Measurements from ENCODE around the gene CAP2.

CAP2 gene

DNA sequence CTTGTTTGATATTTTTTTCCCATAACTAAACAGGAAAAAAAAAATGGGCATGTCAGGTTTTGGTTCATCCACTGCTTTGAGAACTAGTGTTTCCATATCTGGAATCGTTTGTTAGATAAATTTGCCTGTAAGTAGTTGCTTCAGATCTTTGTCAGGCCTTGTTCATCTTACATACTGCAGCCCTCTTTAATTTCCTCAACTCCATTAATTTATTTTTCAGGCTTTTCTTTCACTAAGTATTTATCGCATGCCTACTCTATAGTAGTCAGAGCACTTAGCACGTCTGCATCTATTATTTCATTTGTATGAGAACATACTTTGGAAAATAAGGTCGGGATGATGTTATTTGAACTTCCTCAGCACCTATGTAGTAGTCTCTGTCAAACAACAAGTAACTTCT lies 80.9 kb downstream of the CAP2 start:
- no peak for DNase-seq (ENCODE audit: low spot score)

DNA sequence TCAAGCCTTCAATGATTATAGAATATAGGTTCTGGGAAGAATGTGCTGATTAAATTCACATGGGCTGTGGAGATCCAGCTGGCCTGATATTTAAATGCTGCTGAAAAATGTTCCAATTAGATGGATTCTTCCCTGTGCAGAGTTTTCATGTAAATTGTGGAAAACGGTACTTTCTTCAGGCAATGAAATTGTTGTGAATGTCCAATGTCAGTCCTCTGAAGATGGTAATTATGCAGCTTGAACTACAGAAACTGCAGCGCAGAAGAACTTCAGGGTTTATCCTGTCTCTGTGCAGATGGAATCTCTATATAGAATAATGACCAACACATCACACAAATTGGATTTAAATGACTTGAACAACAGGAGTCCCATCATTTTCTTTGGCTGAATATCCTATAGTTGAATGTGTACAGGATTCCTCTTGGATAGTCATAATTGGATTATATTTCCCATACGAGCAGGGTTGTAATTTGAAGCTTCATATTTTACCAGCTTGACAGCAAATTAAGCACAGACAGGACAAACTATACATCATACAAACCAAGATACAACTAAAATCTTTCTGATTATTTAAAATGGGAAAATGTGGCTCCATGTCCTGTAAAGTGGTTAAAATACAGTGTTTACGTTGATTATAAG lies 82.3 kb downstream of the CAP2 start:
- DNase-seq (ENCODE audit: low spot score), result no peak

DNA sequence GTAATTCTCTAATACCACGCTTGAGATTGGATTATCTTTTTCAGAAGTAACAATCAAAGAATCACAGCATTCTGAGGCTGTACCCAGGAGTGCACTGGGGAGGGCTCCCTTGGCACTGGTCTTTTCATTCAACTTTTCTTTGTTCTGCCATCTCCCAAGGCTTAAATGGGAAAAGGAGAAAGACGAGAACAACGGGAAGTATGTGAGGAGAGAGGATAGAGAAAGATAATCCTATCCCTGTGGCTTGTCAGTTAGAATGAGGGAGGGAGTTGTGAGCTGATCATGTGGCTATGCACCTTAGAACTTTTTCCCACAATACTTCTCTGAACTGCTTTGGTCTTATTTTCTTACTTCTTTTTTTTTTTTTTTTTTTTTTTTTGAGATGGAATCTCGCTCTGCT lies 83.1 kb downstream of the CAP2 start:
- DNase-seq (ENCODE audit: low spot score), result no peak

DNA sequence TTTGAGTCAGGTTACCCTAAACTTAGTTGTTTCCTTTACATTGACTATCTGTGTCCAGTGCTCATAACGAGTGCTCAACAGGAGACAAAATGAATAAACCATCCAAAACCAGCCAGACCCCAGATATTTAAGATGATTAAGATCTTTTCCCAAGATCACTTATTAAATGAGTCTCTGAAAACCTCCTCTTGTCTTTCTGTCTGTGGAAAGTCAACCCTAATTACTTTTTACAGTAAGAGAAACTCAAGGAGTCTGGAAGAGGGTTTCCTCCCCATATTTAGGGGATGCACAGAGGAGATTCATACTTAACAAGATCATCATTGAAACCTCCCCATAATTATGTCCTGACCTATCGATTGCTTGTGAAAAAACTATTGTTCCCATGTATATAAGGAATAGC lies 84.0 kb downstream of the CAP2 start:
- no peak for DNase-seq (ENCODE audit: low spot score)

DNA sequence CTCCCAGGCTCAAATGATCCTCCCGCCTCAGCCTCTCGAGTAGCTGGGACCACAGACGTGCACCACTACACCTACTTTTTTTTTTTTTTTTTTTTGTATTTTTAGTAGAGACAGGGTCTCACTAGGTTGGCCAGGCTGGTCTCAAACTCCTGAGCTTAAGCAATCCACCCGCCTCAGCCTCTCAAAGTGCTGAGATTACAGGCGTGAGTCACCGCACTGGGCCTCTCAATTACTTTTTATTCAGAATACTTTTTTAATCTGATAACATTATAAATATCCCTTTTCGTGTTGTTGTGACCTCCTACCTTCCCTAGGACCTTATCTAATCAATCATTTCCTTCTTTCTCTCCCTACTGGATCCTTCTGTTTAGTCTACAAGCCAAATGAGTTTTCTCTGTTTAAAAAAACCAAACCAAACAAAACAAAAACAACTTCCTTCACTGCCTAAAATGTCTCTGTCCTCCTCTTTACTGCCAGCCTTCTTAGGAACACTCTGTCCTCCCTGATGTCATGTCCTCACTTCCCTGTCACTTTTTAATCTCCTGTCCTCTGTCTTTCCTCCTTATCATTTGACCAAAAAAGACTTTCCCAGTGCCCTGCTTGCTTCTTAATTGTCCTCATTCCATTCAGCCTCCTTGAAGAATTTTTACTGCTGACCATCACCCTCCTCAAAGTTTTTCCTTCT lies 85.0 kb downstream of the CAP2 start:
- no peak for DNase-seq (ENCODE audit: low spot score)

DNA sequence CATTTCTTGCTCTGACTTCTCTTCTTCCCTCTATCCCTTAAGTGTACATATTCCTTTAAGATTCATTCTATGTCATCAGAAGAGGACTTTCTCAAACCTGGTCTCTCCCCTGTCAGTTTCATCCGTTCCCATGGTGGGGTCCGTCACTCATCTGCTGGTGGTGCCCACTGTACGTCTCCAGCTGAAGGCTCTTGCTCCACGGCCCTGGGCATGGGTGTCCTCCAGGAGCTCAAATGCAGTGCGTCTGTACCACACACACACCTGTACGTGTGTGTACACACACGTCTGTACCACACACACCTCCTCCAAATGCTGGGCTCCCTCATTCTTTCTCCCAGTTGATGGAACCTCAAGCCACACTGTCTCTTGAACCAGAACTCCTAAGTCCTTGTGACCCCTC lies 85.6 kb downstream of the CAP2 start:
- no peak for DNase-seq (ENCODE audit: low spot score)

DNA sequence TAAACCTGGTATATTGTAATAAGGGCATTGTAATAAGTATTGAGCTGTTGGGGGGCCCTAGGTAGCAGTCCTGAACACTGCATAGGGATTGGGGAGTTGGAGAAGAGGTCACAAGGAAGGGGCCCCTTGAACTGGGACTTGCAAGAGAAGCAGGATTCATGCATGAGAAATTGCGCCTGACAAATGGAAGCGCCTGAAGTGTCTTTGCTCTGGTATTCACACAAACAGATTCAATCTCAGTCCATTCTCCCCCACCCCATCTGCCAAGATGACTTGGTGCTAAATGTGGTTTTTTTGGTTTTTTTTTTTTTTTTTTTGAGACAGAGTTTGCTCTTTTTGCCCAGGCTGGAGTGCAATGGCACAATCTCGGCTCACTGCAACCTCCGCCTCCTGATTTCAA lies 87.1 kb downstream of the CAP2 start:
- DNase-seq (ENCODE audit: low spot score), result no peak

DNA sequence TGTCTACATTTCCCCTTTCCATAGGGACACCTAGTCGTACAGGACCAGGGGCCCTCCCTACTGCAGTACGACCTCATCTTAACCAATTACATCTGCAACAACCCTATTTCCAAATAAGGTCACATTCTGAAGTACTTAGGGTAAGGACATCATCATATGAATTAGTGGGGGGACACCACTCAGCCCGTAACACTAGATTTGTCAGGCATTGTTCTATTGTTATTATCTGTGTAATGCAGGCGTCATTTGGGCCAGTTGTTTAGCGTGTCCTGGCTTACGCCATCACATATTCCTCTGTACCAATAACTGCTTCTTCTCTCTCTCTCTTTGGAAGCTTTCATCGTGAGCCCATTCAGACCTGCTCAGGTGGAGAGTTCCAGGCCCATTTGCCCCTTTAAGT lies 89.3 kb downstream of the CAP2 start:
- DNase-seq (ENCODE audit: low spot score), result no peak

DNA sequence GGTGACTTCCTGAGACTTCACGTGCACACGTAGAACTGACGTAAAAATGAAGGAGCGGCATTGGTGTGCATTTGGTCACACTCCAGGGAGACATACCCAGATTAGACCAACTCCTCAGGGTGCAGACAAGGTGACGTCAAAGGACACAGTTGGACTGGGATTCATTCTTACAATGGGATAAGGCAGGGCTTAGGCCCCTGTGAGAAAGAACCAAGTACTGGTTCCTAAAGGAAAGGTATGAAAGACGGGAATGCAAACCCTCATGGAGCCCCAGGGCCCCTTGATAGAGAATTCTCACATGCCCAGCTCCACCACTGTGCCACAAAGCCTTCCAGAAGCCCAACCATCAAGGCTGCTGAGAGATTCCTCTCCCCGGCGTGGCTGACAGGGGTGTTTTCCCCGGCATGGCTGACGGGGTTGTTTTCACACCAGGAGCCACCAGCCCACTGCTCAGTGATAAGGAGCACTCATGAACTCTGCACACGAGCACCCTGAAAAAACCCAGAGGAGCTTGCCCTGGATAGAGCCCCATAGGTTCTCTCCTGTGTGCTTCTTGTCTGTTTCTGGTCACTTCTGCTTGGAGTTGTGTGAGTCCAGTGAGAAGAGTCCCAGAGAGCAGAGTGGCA lies 90.1 kb downstream of the CAP2 start:
- DNase-seq (ENCODE audit: low spot score), result no peak

DNA sequence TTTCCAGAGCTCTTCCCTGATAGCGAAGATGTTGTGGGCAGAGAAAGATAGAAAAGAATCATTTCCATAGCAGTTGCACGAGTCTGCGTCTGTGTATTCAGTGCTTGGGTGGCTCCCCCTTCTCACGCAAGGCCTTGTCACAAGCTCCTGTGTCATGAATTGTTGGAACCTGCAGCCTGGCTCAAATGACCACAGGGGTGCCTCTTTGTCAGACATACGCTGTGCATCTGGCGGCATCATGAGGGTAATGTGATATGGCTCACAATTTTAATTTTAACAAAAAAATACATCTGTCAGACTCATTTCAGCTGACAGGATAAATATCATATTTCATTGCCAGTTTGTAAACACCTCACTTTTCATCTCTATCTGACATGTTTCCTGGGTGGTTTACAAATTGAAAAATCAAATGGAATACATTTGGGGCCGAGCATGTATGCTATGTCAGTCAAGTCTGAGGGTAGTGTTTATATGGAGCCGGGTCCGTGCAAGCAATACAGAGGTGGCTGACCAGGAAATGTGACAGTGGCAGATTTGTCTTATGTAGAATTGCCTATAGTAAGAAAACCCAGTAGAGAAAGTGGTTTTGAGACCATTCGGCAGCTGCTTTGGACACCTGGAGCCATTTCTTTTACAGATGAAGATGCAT lies 90.9 kb downstream of the CAP2 start:
- DNase-seq (ENCODE audit: low spot score), result no peak

DNA sequence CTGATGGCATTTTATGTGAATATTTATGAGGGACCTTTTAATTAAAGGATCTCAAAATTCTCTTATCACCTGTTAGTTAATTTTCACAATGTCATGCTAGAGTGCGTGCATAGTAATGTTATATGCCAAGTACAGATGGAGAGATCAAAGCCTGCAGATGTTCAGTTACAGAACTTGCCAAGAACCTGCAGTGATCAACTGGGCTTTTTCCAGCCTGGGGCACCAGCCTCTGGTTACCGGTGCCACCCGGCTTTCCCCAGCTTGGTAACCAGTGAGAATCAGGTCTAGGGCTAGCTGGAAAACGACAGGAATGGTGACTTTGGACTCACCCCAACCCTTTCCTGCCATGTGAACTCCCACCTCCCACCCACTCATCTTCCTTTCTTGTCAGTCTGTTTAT lies 91.8 kb downstream of the CAP2 start:
- no peak for DNase-seq (ENCODE audit: low spot score)

DNA sequence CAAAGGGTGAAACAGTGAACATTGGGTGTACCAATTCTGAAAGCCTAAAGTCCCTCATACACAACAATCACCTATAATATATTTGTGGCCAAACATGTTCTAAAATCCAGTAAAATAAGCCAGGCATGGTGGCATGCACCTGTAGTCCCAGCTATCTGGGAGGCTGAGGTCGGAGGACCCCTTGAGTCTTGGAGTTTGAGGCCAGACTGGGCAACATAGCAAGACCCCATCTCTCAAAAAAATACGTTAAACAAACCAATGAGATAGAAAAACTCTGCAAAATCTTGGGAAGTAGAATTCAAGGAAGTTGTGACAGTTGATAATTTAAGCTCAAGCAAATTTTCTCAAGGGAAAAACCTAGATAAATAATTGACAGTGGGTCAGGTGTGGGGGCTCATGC lies 92.6 kb downstream of the CAP2 start:
- no peak for DNase-seq (ENCODE audit: low spot score)

DNA sequence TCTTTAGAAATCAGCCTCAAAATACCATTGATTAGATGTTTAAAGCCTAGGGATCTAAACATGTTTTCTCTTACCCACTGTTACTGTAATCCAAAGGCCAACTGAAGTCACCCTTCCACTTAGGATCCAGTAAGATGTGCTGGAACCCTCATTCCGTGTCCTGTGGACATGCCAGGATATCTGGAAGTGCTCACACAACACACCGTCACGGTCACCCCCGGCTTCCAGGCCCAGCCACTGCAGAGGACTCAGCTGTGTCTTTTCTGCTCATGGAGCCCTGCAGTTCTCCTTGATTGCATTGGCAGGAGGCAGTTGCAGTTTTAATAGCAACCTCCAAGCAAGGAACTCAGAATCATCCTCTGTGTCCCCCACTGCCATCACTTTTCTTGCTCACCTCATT lies 93.3 kb downstream of the CAP2 start:
- no peak for DNase-seq (ENCODE audit: low spot score)

DNA sequence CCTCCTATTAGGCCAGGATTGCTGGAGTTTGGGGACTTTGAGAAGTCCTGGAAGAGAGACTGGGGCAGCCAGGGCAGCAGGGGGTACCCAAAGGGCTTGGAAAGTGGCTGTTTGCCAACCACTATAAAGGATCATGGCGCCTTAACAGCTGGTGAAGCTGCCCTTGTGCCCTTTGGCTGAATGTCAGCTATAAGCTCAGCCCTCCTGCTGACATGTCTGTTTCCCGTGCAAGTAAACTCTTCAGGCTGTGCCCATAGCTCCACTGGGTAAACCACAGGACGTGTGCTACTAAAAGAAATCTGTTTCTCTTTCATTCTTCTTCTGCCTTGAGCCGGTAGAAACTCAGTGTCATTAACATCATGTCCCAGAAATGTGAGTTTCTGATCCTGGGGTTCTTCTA lies 97.3 kb downstream of the CAP2 start:
- DNase-seq (ENCODE audit: low spot score), result no peak

DNA sequence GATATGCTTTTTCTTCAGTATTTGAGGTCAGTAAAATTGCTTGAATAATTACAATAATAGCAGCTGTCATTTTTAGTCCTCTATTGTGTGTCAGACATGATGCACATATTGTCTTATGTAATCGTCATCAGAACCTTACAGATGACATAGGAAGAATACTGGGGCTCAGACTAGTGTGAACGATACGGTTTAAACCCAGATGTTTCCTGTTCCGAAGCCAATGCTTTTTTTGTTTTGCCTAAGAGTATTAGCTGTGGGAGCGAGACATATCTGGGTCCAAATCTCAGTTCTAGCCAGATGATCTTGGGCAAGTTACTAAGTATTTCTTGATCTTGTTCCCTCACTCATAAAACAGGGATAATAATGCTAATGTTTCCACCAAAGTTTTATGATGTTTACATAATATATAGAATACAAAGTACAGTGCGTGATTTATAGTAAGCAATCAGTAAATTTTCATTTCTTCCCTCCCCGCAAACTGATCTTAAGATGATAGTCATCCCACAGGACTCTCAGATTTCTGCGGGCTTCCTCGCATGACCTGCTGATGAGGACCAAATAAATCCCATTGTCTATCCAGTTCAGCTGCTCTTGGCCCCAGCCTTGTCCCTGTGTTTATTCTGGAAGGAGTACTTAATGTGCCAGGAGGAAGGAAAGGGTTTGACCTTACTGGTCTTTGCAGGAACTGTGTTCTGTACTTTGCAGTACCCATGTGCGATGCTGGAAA lies 98.2 kb downstream of the CAP2 start:
- DNase-seq (ENCODE audit: low spot score), result no peak

DNA sequence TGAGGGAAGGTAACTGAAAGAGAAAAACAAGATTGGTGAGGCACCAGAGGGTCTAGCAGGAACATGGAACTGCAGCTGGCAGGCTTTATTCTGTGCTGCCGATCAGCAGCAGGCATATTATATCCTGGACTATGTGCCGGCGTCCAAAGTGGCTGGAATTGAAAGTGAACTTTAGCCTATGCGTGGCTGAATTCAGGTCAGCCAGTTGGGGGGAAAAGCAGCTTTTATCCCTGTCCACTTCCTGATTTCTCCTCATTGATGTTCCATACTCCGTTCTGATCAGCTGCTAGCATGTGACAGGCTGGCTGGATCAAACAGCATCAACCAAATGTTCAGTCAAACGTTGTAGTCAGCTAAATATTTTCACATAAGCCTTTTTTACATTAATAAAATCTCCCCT lies 99.0 kb downstream of the CAP2 start:
- no peak for DNase-seq (ENCODE audit: low spot score)

DNA sequence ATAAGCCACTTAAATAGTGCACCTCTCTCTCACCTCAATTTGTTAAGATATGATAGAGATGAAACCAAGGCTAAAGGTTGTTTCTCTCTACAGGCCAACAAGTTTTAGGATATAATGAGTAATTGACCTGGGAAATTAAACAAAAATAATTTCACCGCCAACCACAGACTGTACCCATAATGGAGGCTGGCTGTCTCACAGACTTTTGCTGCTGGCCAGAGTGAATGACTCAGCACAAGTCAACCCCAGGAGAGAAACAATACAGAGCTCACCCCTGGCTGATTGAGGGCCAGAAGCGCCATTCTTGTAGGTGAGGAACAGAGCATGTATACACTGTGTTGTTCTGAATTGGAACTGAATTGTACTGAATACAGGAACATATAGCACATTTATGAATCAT lies 99.9 kb downstream of the CAP2 start:
- DNase-seq (ENCODE audit: low spot score), result no peak

DNA sequence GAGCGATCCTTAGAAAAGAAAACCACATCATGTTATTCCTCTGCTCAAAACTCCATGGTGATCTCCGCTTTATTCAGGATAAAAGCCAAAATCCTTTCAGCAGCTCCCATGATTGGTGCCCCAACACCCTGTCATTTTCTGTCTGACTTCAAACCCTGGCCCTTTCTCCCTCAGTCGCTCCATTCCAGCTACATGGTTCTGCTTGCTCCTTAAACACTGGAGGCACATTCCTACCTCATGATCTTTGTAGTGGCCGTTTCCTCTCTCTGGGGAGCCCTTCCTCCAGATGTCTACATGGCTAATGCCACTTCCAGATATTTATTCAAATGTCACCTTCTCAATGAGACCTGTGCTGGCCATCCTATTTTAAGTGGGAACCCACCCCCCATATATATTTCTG lies 100.8 kb downstream of the CAP2 start:
- DNase-seq (ENCODE audit: low spot score), result no peak

DNA sequence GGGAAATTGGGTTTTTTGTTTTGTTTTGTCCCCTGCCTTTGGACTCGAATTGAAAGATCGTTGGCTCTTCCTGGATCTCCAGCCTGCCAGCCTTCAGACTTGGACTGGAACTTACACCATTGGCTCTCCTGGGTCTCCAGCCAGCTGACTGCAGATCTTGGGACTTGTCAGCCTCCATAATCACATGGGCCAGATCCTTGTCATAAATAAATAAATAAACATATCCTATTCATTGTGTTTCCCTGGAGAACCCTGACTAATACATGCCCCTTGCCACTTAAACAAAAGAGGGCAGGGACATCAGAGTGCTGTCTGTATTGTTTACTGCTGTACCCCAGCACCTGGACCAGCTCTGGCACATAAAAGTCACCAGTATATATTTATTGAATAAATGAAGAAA lies 101.5 kb downstream of the CAP2 start:
- DNase-seq (ENCODE audit: low spot score), result no peak

DNA sequence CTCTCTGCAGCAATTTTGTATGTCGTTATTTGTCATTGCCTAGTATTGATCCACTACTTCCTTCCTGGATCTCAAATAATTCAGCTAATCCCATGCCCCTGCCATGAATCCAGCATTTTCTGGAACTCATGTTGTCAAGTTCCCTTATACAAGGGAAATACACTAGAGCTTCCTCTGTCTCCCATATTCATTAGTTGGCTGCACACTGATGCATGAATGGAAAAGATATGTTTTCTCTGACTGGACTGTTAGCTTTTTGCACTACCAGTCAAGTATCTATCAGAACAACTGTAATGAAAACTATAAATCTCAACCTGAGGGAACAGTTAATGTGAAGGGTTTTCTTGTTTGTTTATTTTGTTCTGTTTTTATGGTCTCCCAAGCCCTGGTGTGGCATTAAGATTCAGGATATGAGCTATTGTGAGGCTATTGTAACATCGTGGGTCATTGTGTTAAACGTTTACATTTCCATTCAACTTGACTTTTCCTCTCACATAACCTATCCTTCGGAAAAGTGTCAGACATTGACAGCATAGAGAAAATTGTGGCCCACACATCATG lies 104.2 kb downstream of the CAP2 start:
- no peak for DNase-seq (ENCODE audit: low spot score)

DNA sequence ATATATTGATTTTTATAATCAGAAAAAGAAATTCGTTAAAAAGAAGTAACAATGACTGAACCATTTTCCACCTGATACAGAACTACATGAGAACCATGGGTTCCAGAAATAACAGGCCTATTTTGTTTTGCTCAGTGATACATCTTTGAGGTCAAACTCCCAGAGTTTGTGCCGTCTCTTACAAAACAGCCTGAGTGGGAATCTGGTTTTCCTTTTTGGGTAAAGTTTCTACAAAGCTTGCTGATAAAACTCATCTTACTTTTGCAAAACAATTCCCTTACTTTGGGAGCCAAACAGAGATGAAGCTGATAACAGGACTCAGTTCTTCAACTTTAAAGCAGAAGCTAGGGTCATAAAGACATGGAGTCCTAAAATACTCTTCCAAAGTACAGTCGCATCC lies 108.0 kb downstream of the CAP2 start:
- no peak for DNase-seq (ENCODE audit: low spot score)

DNA sequence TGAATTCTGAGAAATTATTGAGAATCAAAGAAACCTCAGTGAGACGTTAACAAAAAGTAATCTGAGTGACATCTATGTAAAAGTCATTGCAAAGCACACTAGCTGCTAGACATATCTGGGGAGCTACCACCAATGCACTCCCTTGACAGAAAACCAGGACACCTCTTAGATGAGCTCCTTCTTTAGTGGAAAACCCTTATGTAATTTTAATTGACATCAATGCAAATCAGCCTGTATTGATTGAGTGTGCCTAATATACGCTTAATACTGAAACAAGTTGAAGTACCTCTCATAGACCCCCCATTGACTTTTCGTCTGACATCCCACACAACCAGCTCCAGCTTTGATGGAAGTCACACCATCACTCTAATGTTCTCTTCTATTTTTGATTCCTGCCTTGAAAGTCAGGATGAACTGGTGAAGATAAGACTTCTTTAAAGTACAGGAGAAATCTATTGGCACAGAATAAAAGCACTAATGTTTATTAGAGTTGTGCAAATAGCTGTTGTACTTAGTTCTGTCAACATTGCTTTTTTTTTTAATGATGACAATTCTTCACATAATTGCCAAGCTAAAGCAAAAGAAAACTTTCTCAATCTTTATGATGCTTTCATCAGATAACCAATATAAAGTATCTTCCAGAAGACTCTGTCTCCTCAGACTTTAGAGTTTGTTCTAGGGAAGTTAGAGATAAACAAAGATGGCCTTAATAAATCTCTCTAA lies 108.7 kb downstream of the CAP2 start:
- no peak for DNase-seq (ENCODE audit: low spot score)
